CD14-positive monocyte (primary cell): ENCODE measurements around the gene ACSL3. TPM values are rescaled to one million over a fixed set of nuclear protein-coding genes. Genes with fewer than 3 reads are reported as not detected.

Source experiments
- DNase-seq, 3 donors: peaks; one replicate each; pipeline ENCODE4 v3.0.0-alpha.2; 2011 to 2022
- H2AFZ ChIP-seq: 2 replicates; pipeline ENCODE4 v1.6.0; 2012; ENCODE audit warnings: mild to moderate bottlenecking, low read depth, low read length, inconsistent platforms; ENCODE audit not compliant: insufficient read depth, poor library complexity, severe bottlenecking
- H3K27ac ChIP-seq, 2 donors: 1 replicate in 1 of 2; 2 replicates in 1 of 2; pipeline ENCODE4 v1.5.1; 2012 to 2013; ENCODE audit warnings: low read length in 2 of 2, control low read depth in 1 of 2, inconsistent platforms in 1 of 2, low read depth in 1 of 2, mild to moderate bottlenecking in 1 of 2
- H3K27me3 ChIP-seq, 2 donors: one replicate each; pipeline versions ENCODE4 v1.6.0 to v1.6.1; 2011 to 2013; ENCODE audit warnings: low read length in 2 of 2; ENCODE audit not compliant: control insufficient read depth in 2 of 2, insufficient read depth in 2 of 2
- H3K36me3 ChIP-seq, 2 donors: replicated peaks in 1 of 2; 1 replicate in 1 of 2; 2 replicates in 1 of 2; pipeline versions ENCODE4 v1.5.1 to v1.6.1; 2012 to 2013; ENCODE audit warnings: low read length in 2 of 2, control low read depth in 1 of 2, inconsistent platforms in 1 of 2, mild to moderate bottlenecking in 1 of 2; ENCODE audit not compliant: insufficient read depth in 2 of 2, control insufficient read depth in 1 of 2
- H3K4me1 ChIP-seq, 2 donors: 1 replicate in 1 of 2; 2 replicates in 1 of 2; pipeline versions ENCODE4 v1.5.1 to v1.6.1; 2012 to 2013; ENCODE audit warnings: low read length in 2 of 2, control low read depth in 1 of 2, inconsistent platforms in 1 of 2, mild to moderate bottlenecking in 1 of 2, moderate library complexity in 1 of 2; ENCODE audit not compliant: insufficient read depth in 2 of 2, control insufficient read depth in 1 of 2
- H3K4me2 ChIP-seq: replicated peaks from 2 replicates; pipeline ENCODE3; 2012; ENCODE audit warnings: low read length, moderate library complexity, mild to moderate bottlenecking; ENCODE audit not compliant: poor library complexity, severe bottlenecking; ENCODE audit errors: extremely low read depth
- H3K4me3 ChIP-seq, 3 experiments: fragments of 200-600 bp in 1 of 3; sonication (generic) in 1 of 3; replicated peaks in 1 of 3; 1 replicate in 2 of 3; 2 replicates in 1 of 3; pipeline ENCODE4 v1.5.1; 2011 to 2013; ENCODE audit warnings: low read length in 3 of 3, mild to moderate bottlenecking in 3 of 3, control low read depth in 2 of 3, low read depth in 2 of 3, inconsistent platforms in 1 of 3, moderate library complexity in 1 of 3
- H3K79me2 ChIP-seq: 2 replicates; pipeline ENCODE4 v1.6.0; 2012; ENCODE audit warnings: mild to moderate bottlenecking, control low read depth, inconsistent platforms, low read length, moderate library complexity; ENCODE audit not compliant: insufficient read depth
- H3K9ac ChIP-seq: 2 replicates; pipeline ENCODE4 v1.6.0; 2017; ENCODE audit warnings: low read length, mild to moderate bottlenecking; ENCODE audit not compliant: insufficient read depth, poor library complexity, severe bottlenecking
- H3K9me3 ChIP-seq, 2 donors: replicated peaks in 1 of 2; 1 replicate in 1 of 2; 2 replicates in 1 of 2; pipeline versions ENCODE4 v1.5.1 to v1.6.1; 2012 to 2013; ENCODE audit warnings: low read length in 2 of 2, control low read depth in 1 of 2; ENCODE audit not compliant: control insufficient read depth in 1 of 2, insufficient read depth in 1 of 2
- H4K20me1 ChIP-seq: 2 replicates; pipeline ENCODE4 v1.6.0; 2012; ENCODE audit warnings: mild to moderate bottlenecking, low read length, control low read depth, moderate library complexity; ENCODE audit not compliant: insufficient read depth
- H3K27ac Mint-ChIP-seq, 7 donors: one replicate each; pipeline ENCODE4 v1.8.0; 2020; ENCODE audit warnings: mild to moderate bottlenecking in 7 of 7, mixed read lengths in 7 of 7, moderate library complexity in 6 of 7, inconsistent platforms in 2 of 7
- H3K27me3 Mint-ChIP-seq, 3 donors: one replicate each; pipeline ENCODE4 v1.8.0; 2021 to 2022; ENCODE audit warnings: low read depth in 3 of 3, mild to moderate bottlenecking in 3 of 3, mixed read lengths in 3 of 3, moderate library complexity in 3 of 3, inconsistent platforms in 1 of 3
- H3K36me3 Mint-ChIP-seq, 2 donors: one replicate each; pipeline ENCODE4 v1.8.0; 2020; ENCODE audit warnings: mixed read lengths in 2 of 2, inconsistent platforms in 1 of 2, mild to moderate bottlenecking in 1 of 2
- H3K4me1 Mint-ChIP-seq: one replicate; pipeline ENCODE4 v1.8.0; 2020; ENCODE audit warnings: mild to moderate bottlenecking, mixed read lengths
- H3K4me3 Mint-ChIP-seq, 2 donors: one replicate each; pipeline ENCODE4 v1.8.0; 2020; ENCODE audit warnings: mild to moderate bottlenecking in 2 of 2, mixed read lengths in 2 of 2, moderate library complexity in 1 of 2
- H3K9me3 Mint-ChIP-seq, 7 donors: one replicate each; pipeline ENCODE4 v1.8.0; 2020 to 2022; ENCODE audit warnings: mixed read lengths in 7 of 7, mild to moderate bottlenecking in 6 of 7, moderate library complexity in 6 of 7, inconsistent platforms in 2 of 7
- CTCF ChIP-seq: fragments of 200-600 bp; IDR thresholded peaks from one replicate; pipeline ENCODE4 v1.8.0; 2022; ENCODE audit warnings: antibody characterized with exemption, mild to moderate bottlenecking
- WGBS: methylation state at CpG from one replicate; pipeline ENCODE4 v1.1.5; 2013; ENCODE audit warnings: missing lambda C conversion rate; ENCODE audit not compliant: insufficient coverage; 5-methylcytosine and 5-hydroxymethylcytosine counted together
- intact Hi-C, 2 donors: fragments of 100-400 bp; cut with micrococcal nuclease; formaldehyde crosslinking; loops; one replicate each; pipeline versions ENCODE4 v1.15.0 to v1.15.1; 2023
- polyA plus RNA-seq, 3 donors: library from polyadenylated mRNA; depleted of rRNA in 1 of 3; unstranded in 2 of 3; stranded (reverse) in 1 of 3; fragments of 300-500 nt in 2 of 3; fragments of >200 nt in 1 of 3; fragmentation: Illumina TruSeq in 2 of 3; gene quantifications; 1 replicate in 2 of 3; 2 replicates in 1 of 3; pipeline ENCODE4 v1.2.3, GENCODE V29; 2012 to 2021

ACSL3 gene
- polyA plus RNA-seq, 3 donors: 8.8 to 24.4 (median 19.9) TPM

GRCh38 chr2:222919841-222920526 is 59.1 kb downstream of the ACSL3 start:
- Histone ChIP-seq H3K27ac (no peak overlapping the region), H3K36me3 (peaks cover 60 to 87% of the 10 kb centered on the region in 2 donors), H3K9me3 (no peaks in the 10 kb centered on the region), H3K4me1 (no peaks in the 10 kb centered on the region), H3K4me3 (no peak overlapping the region), H3K79me2 (peaks cover 8% of the 10 kb centered on the region), H3K4me2 (no peak overlapping the region), H3K9ac (no peak overlapping the region), H3K27me3 (no peaks in the 10 kb centered on the region), H4K20me1 (no peaks in the 10 kb centered on the region), H2AFZ (no peak overlapping the region)
- no peaks in the 10 kb centered on the region for H3K27me3 Mint-ChIP-seq
- H3K36me3 Mint-ChIP-seq: peaks cover 69 to 76% of the 10 kb centered on the region in 2 donors
- H3K9me3 Mint-ChIP-seq: no peaks in the 10 kb centered on the region
- WGBS: 100% methylated on average over 1 of the region's 2 CpGs
- TF ChIP-seq CTCF: no peak
- DNase-seq: peak in 1 of 3 donors; percentile 21
- no peak overlapping the region for H3K4me3 Mint-ChIP-seq
- H3K4me1 Mint-ChIP-seq: no peaks in the 10 kb centered on the region
- intact Hi-C loops: loop anchor here in 1 of 2 donors (10.0 kb wide), 1 partner anchor 125 kb away; no protein-coding TSS in a partner anchor
- peak overlapping the region in 3 of 7 donors; percentile 15 to 67 (median 61) for H3K27ac Mint-ChIP-seq

DNA sequence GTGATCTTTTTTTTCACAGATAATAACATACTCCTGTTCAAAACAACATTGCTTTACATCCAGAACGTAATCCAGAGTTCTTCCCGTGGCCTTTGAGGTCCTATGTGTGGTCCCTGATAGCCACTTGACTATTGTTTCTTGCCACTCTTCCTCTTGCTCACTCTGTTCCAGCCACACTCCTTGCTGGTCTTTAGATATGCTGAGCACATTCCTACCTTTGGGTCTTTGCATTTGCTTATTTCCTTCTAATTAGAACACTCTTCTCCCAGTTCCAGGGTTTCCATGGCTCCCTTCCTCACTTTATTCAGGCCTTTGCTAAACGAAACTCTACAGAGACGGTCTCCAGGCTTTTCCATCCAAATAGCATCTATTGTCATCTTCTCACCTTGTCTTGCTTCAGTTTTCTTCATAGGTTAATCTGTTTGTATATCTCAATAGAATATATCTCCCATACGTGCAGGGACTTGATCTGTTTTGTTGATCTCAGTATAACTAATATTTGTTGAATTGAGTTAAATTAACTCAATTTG is 59.9 kb downstream of the ACSL3 start:
- Histone ChIP-seq H3K4me3 (no peak overlapping the region), H3K9me3 (no peaks in the 10 kb centered on the region), H3K36me3 (peaks cover 64 to 93% of the 10 kb centered on the region in 2 donors), H3K79me2 (peaks cover 2% of the 10 kb centered on the region), H3K27ac (no peak overlapping the region), H3K4me2 (no peak overlapping the region), H2AFZ (no peak overlapping the region), H4K20me1 (no peaks in the 10 kb centered on the region), H3K4me1 (no peaks in the 10 kb centered on the region), H3K9ac (no peak overlapping the region), H3K27me3 (no peaks in the 10 kb centered on the region)
- WGBS: 96% methylated on average over 2 of the region's 5 CpGs
- Mint-ChIP-seq H3K4me1 (no peaks in the 10 kb centered on the region), H3K4me3 (no peak overlapping the region), H3K36me3 (peaks cover 75 to 82% of the 10 kb centered on the region in 2 donors), H3K9me3 (no peaks in the 10 kb centered on the region), H3K27ac (no peak overlapping the region), H3K27me3 (no peaks in the 10 kb centered on the region)
- intact Hi-C loops: no loop called here
- no peak for TF ChIP-seq CTCF
- DNase-seq: no peak
